C4-2B (cell line): ENCODE data around the gene MINAR1.
A peak's percentile ranks its signal among the peaks of the same experiment; 100 is the strongest.

Source experiments
- ZFX ChIP-seq: fragments of 450-650 bp; IDR thresholded peaks from 2 replicates; pipeline ENCODE4 v1.6.1; 2017
- TF ChIP-seq, protein P1 (sequence below): fragments of 450-650 bp; conservative IDR thresholded peaks from 2 replicates; pipeline ENCODE4 v1.5.1; 2017; ENCODE audit warnings: mild to moderate bottlenecking

- TF ChIP-seq, protein P1, sequence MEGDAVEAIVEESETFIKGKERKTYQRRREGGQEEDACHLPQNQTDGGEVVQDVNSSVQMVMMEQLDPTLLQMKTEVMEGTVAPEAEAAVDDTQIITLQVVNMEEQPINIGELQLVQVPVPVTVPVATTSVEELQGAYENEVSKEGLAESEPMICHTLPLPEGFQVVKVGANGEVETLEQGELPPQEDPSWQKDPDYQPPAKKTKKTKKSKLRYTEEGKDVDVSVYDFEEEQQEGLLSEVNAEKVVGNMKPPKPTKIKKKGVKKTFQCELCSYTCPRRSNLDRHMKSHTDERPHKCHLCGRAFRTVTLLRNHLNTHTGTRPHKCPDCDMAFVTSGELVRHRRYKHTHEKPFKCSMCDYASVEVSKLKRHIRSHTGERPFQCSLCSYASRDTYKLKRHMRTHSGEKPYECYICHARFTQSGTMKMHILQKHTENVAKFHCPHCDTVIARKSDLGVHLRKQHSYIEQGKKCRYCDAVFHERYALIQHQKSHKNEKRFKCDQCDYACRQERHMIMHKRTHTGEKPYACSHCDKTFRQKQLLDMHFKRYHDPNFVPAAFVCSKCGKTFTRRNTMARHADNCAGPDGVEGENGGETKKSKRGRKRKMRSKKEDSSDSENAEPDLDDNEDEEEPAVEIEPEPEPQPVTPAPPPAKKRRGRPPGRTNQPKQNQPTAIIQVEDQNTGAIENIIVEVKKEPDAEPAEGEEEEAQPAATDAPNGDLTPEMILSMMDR, result peak; percentile 54
- TF ChIP-seq ZFX, result no peak
Observed at GRCh38 chr15:79450648-79451047, 18.5 kb downstream of the MINAR1 start.
